Measurements from ENCODE around the gene SMARCAL1.
A peak's percentile ranks its signal among the peaks of the same experiment; 100 is the strongest.

Gene SMARCAL1

GRCh38 chr2:216467845-216468244 lies 55.6 kb downstream of the SMARCAL1 start:
- intact Hi-C loops (cut with DNase I): no loop called here
- no peak for DNase-seq

- intact Hi-C loops (cut with DNase I): no loop called here
These were observed 57.4 kb downstream of the SMARCAL1 start for GRCh38 chr2:216469661-216470060.

GRCh38 chr2:216473187-216473586 lies 60.9 kb downstream of the SMARCAL1 start:
- intact Hi-C loops (cut with DNase I): no loop called here
- no peak for DNase-seq

More at GRCh38 chr2:216469661-216470060, 57.4 kb downstream of the SMARCAL1 start:
- no peak for DNase-seq

GRCh38 chr2:216474925-216475670 lies 62.8 kb downstream of the SMARCAL1 start:
- intact Hi-C loops (cut with DNase I): no loop called here

GRCh38 chr2:216475767-216476166 lies 63.5 kb downstream of the SMARCAL1 start:
- intact Hi-C loops (cut with DNase I): no loop called here
- no peak for DNase-seq

More at GRCh38 chr2:216474925-216475670, 62.8 kb downstream of the SMARCAL1 start:
- no peak for DNase-seq

GRCh38 chr2:216477283-216478035 lies 65.2 kb downstream of the SMARCAL1 start:
- DNase-seq: no peak
- intact Hi-C loops (cut with DNase I): no loop called here

GRCh38 chr2:216478151-216478550 lies 65.9 kb downstream of the SMARCAL1 start:
- intact Hi-C loops (cut with DNase I): no loop called here
- peak in 1 of 10 donors; percentile 21 for DNase-seq

- no peak for DNase-seq
- intact Hi-C loops (cut with DNase I): no loop called here
These were observed 66.5 kb downstream of the SMARCAL1 start for GRCh38 chr2:216478791-216479190.

- DNase-seq: no peak
These were observed 67.9 kb downstream of the SMARCAL1 start for GRCh38 chr2:216480221-216480620.

GRCh38 chr2:216482640-216483039 lies 70.4 kb downstream of the SMARCAL1 start:
- intact Hi-C loops (cut with DNase I): no loop called here
- no peak for DNase-seq

More at GRCh38 chr2:216480221-216480620, 67.9 kb downstream of the SMARCAL1 start:
- intact Hi-C loops (cut with DNase I): no loop called here

- intact Hi-C loops (cut with DNase I): no loop called here
These were observed 73.0 kb downstream of the SMARCAL1 start for GRCh38 chr2:216485237-216485636.

GRCh38 chr2:216485745-216486144 lies 73.5 kb downstream of the SMARCAL1 start:
- intact Hi-C loops (cut with DNase I): no loop called here
- no peak for DNase-seq

More at GRCh38 chr2:216485237-216485636, 73.0 kb downstream of the SMARCAL1 start:
- DNase-seq: no peak

GRCh38 chr2:216486271-216486670 lies 74.0 kb downstream of the SMARCAL1 start:
- intact Hi-C loops (cut with DNase I): no loop called here
- no peak for DNase-seq

GRCh38 chr2:216486708-216487107 lies 74.4 kb downstream of the SMARCAL1 start:
- no peak for DNase-seq

GRCh38 chr2:216490061-216490460 lies 77.8 kb downstream of the SMARCAL1 start:
- intact Hi-C loops (cut with DNase I): loop anchor here (10.0 kb wide), 1 partner anchor 375 kb away; no protein-coding TSS in a partner anchor
- no peak for DNase-seq

More at GRCh38 chr2:216486708-216487107, 74.4 kb downstream of the SMARCAL1 start:
- intact Hi-C loops (cut with DNase I): no loop called here

- intact Hi-C loops (cut with DNase I): loop anchor here (10.0 kb wide), 1 partner anchor 377 kb away; no protein-coding TSS in a partner anchor
- no peak for DNase-seq
These were observed 79.7 kb downstream of the SMARCAL1 start for GRCh38 chr2:216491793-216492596.

GRCh38 chr2:216492597-216493333 lies 80.5 kb downstream of the SMARCAL1 start:
- intact Hi-C loops (cut with DNase I): loop anchor here (10.0 kb wide), 1 partner anchor 378 kb away; no protein-coding TSS in a partner anchor
- peak in 7 of 10 donors; percentile 13 to 91 (median 41) for DNase-seq

GRCh38 chr2:216493334-216493685 lies 81.0 kb downstream of the SMARCAL1 start:
- intact Hi-C loops (cut with DNase I): loop anchor here (10.0 kb wide), 1 partner anchor 379 kb away; no protein-coding TSS in a partner anchor

GRCh38 chr2:216495656-216496055 lies 83.4 kb downstream of the SMARCAL1 start:
- no peak for DNase-seq
- intact Hi-C loops (cut with DNase I): loop anchor here (10.0 kb wide), 1 partner anchor 381 kb away; no protein-coding TSS in a partner anchor

More at GRCh38 chr2:216493334-216493685, 81.0 kb downstream of the SMARCAL1 start:
- DNase-seq: no peak
